Neural cell (in vitro differentiated cells): ENCODE measurements around the gene GUSB. TPM values are rescaled to one million over a fixed set of nuclear protein-coding genes. Genes with fewer than 3 reads are reported as not detected.
"Not testable (repeated sequence)": the region's sequence is repeated elsewhere in the genome, so short reads cannot be mapped to it uniquely, and the experiment has no call there.

ENCODE experiments used
- H2AFZ ChIP-seq: fragments of 200-600, 300-800 bp; sonication (generic), shearing (Covaris generic); 2 replicates; pipeline ENCODE4 v1.6.0; 2014; ENCODE audit warnings: low read depth, mild to moderate bottlenecking, antibody characterized with exemption, low read length, moderate library complexity
- H3F3A ChIP-seq: fragments of 200-600 bp; shearing (Covaris generic); 2 replicates; pipeline ENCODE4 v1.6.1; 2016; ENCODE audit warnings: mild to moderate bottlenecking, moderate library complexity, mixed read lengths, antibody characterized with exemption, low read length; ENCODE audit not compliant: insufficient read depth, poor library complexity, severe bottlenecking
- H3K27ac ChIP-seq: fragments of 200-600, 300-800 bp; sonication (generic), shearing (Covaris generic); 2 replicates; pipeline ENCODE4 v1.5.1; 2014; ENCODE audit warnings: mild to moderate bottlenecking, low read length, moderate library complexity
- H3K27me3 ChIP-seq: fragments of 300-800, 200-600 bp; sonication (generic), shearing (Covaris generic); 2 replicates; pipeline ENCODE4 v1.6.0; 2014; ENCODE audit warnings: mild to moderate bottlenecking, low read depth, low read length, moderate library complexity; ENCODE audit not compliant: insufficient read depth
- H3K36me3 ChIP-seq: fragments of 300-800, 200-600 bp; sonication (generic), shearing (Covaris generic); 2 replicates; pipeline ENCODE4 v1.5.1; 2014; ENCODE audit warnings: mild to moderate bottlenecking, antibody characterized with exemption, low read length, moderate library complexity; ENCODE audit not compliant: insufficient read depth
- H3K4me2 ChIP-seq: fragments of 300-800, 200-600 bp; sonication (generic), shearing (Covaris generic); 2 replicates; pipeline ENCODE4 v1.6.0; 2014; ENCODE audit warnings: mild to moderate bottlenecking, low read length
- H3K4me3 ChIP-seq: fragments of 300-800, 200-600 bp; sonication (generic), shearing (Covaris generic); 2 replicates; pipeline ENCODE4 v1.5.1; 2014; ENCODE audit warnings: mild to moderate bottlenecking, low read length, moderate library complexity
- H3K79me2 ChIP-seq: fragments of 200-600 bp; shearing (Covaris generic); replicated peaks from 2 replicates; pipeline ENCODE4 v1.6.0; 2014; ENCODE audit warnings: mild to moderate bottlenecking, low read length, moderate library complexity; ENCODE audit not compliant: insufficient read depth
- H3K9ac ChIP-seq: fragments of 300-800, 200-600 bp; sonication (generic), shearing (Covaris generic); 2 replicates; pipeline ENCODE4 v1.6.1; 2016; ENCODE audit warnings: mild to moderate bottlenecking, low read length, mixed read lengths
- H3K9me2 ChIP-seq: fragments of 200-600 bp; shearing (Covaris generic); 2 replicates; pipeline ENCODE4 v1.6.1; 2016; ENCODE audit warnings: mild to moderate bottlenecking, low read length, mixed read lengths; ENCODE audit not compliant: insufficient read depth
- H3K9me3 ChIP-seq: fragments of 200-600, 300-800 bp; sonication (generic), shearing (Covaris generic); 2 replicates; pipeline ENCODE4 v1.6.1; 2016; ENCODE audit warnings: mild to moderate bottlenecking, mixed run types, low read length, moderate library complexity, mixed read lengths
- H4K20me1 ChIP-seq: fragments of 200-600 bp; shearing (Covaris generic); 2 replicates; pipeline ENCODE4 v1.6.1; 2016; ENCODE audit warnings: mild to moderate bottlenecking, mixed run types; ENCODE audit not compliant: insufficient read depth
- EP300 ChIP-seq: fragments of 450-650 bp; conservative IDR thresholded peaks from 2 replicates; pipeline ENCODE4 v1.6.1; 2014; ENCODE audit warnings: antibody characterized with exemption, mild to moderate bottlenecking, moderate library complexity; ENCODE audit not compliant: poor library complexity, severe bottlenecking
- EZH2 ChIP-seq: fragments of 200-600, 300-800 bp; shearing (Covaris generic), sonication (generic); IDR thresholded peaks from 2 replicates; pipeline ENCODE4 v1.6.1; 2014; ENCODE audit warnings: antibody characterized with exemption, low read length, borderline replicate concordance, mild to moderate bottlenecking; ENCODE audit not compliant: insufficient read depth, poor library complexity, severe bottlenecking
- MXI1 ChIP-seq: fragments of 450-650 bp; conservative IDR thresholded peaks from 2 replicates; pipeline ENCODE4 v1.6.1; 2014; ENCODE audit warnings: antibody characterized with exemption, mild to moderate bottlenecking; ENCODE audit not compliant: poor library complexity, severe bottlenecking
- POLR2AphosphoS5 ChIP-seq: IDR thresholded peaks from 2 replicates; pipeline ENCODE4 v1.6.1; 2012
- RAD21 ChIP-seq: fragments of 450-650 bp; conservative IDR thresholded peaks from 2 replicates; pipeline ENCODE4 v1.6.1; 2014; ENCODE audit warnings: antibody characterized with exemption, mild to moderate bottlenecking, moderate library complexity
- REST ChIP-seq: IDR thresholded peaks from 2 replicates; pipeline ENCODE4 v1.6.1; 2012; ENCODE audit warnings: borderline replicate concordance
- SMC3 ChIP-seq: fragments of 450-650 bp; conservative IDR thresholded peaks from 2 replicates; pipeline ENCODE4 v1.6.1; 2014; ENCODE audit warnings: antibody characterized with exemption, mild to moderate bottlenecking, moderate library complexity; ENCODE audit not compliant: poor library complexity
- TAF1 ChIP-seq: IDR thresholded peaks from 2 replicates; pipeline ENCODE4 v1.6.1; 2012; ENCODE audit warnings: low read depth
- polyA minus RNA-seq: library from RNA; depleted of rRNA, polyadenylated mRNA; stranded (reverse); fragments of >200 nt; gene quantifications from 2 replicates; pipeline ENCODE4 v1.2.3, GENCODE V29; 2014
- polyA plus RNA-seq: library from polyadenylated mRNA; depleted of rRNA; stranded (reverse); fragments of >200 nt; gene quantifications from 2 replicates; pipeline ENCODE4 v1.2.3, GENCODE V29; 2014
- TF ChIP-seq, protein P1 (sequence below): fragments of 450-650 bp; IDR thresholded peaks from 2 replicates; pipeline ENCODE4 v1.5.1; 2014; ENCODE audit warnings: antibody characterized with exemption, mild to moderate bottlenecking, moderate library complexity; ENCODE audit not compliant: poor library complexity, severe bottlenecking

Gene GUSB
- polyA plus RNA-seq (50.3 and 56.1 TPM in 2 replicates), polyA minus RNA-seq (19.8 and 22.9 TPM in 2 replicates)

GRCh38 chr7:65981965-65982792 lies at the start of gene GUSB:
GUSB (minus strand) TSS chr7:65982213; CDS start chr7:65982183, 30 bp downstream.
- H3K4me2 ChIP-seq: peak within 1 kb of the TSS; percentile 59
- peak within 1 kb of the TSS; percentile 95 for H3K4me3 ChIP-seq
- H3K9ac ChIP-seq: peak within 1 kb of the TSS; percentile 78
- no peaks in the 10 kb centered on the region for H3K9me2 ChIP-seq
- no peaks in the 10 kb centered on the region for H3K9me3 ChIP-seq
- no peaks in the 10 kb centered on the region for H4K20me1 ChIP-seq
- H3K79me2 ChIP-seq: peaks cover 14% of the 10 kb centered on the region
- H2AFZ ChIP-seq: peak within 1 kb of the TSS; percentile 99
- no peaks in the 10 kb centered on the region for H3K27me3 ChIP-seq
- H3K27ac ChIP-seq: peak within 1 kb of the TSS; percentile 78
- H3F3A ChIP-seq: no peaks in the 10 kb centered on the region
- TF ChIP-seq RAD21 (peak; percentile 63), POLR2AphosphoS5 (peak; percentile 89), TAF1 (peak; percentile 96), REST (peak; percentile 83), MXI1 (peak; percentile 97), EP300 (peak; percentile 49), EZH2 (no peak), SMC3 (peak; percentile 64)
- TF ChIP-seq, protein P1, sequence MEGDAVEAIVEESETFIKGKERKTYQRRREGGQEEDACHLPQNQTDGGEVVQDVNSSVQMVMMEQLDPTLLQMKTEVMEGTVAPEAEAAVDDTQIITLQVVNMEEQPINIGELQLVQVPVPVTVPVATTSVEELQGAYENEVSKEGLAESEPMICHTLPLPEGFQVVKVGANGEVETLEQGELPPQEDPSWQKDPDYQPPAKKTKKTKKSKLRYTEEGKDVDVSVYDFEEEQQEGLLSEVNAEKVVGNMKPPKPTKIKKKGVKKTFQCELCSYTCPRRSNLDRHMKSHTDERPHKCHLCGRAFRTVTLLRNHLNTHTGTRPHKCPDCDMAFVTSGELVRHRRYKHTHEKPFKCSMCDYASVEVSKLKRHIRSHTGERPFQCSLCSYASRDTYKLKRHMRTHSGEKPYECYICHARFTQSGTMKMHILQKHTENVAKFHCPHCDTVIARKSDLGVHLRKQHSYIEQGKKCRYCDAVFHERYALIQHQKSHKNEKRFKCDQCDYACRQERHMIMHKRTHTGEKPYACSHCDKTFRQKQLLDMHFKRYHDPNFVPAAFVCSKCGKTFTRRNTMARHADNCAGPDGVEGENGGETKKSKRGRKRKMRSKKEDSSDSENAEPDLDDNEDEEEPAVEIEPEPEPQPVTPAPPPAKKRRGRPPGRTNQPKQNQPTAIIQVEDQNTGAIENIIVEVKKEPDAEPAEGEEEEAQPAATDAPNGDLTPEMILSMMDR: no peak
- no peaks in the 10 kb centered on the region for H3K36me3 ChIP-seq

GRCh38 chr7:66028342-66028741 lies 46.3 kb upstream of the GUSB start:
- H4K20me1 ChIP-seq, H3K27me3 ChIP-seq, H2AFZ ChIP-seq, H3K27ac ChIP-seq, H3F3A ChIP-seq, H3K9ac ChIP-seq, H3K9me2 ChIP-seq, H3K4me2 ChIP-seq, H3K4me3 ChIP-seq, H3K36me3 ChIP-seq, H3K9me3 ChIP-seq, H3K79me2 ChIP-seq: not testable (repeated sequence)
